HEK293 (cell line): ENCODE results near the gene CNDP2.

Experiments used
- CTCF ChIA-PET: fragments of 350-600 bp; formaldehyde crosslinking; extraction: SDS; loops from one replicate; lab custom pipeline; 2021; ENCODE audit warnings: antibody characterized with exemption; lab: Yijun Ruan, JAX
- POLR2A ChIA-PET: fragments of 300-600 bp; formaldehyde crosslinking; extraction: SDS; loops from one replicate; lab custom pipeline; 2020; ENCODE audit warnings: antibody characterized with exemption, inconsistent platforms; lab: Yijun Ruan, JAX
- H3K27ac ChIP-seq: fragments of 200-500 bp; sonication (Bioruptor generic); 2 replicates; pipeline ENCODE4 v1.5.1; 2014; ENCODE audit warnings: low read depth, low read length, control low read depth, inconsistent platforms; ENCODE audit errors: extremely low read depth
- H3K36me3 ChIP-seq, 2 experiments: fragments of 200-500 bp in 1 of 2; sonication (Bioruptor generic) in 1 of 2; 1 replicate in 1 of 2; 2 replicates in 1 of 2; pipeline ENCODE4 v1.5.1; 2014 to 2017; ENCODE audit warnings: inconsistent platforms in 2 of 2, low read length in 2 of 2; ENCODE audit not compliant: control insufficient read depth in 2 of 2, insufficient read depth in 1 of 2
- H3K4me1 ChIP-seq: fragments of 200-500 bp; sonication (Bioruptor generic); 2 replicates; pipeline ENCODE4 v1.5.1; 2014; ENCODE audit warnings: mild to moderate bottlenecking, low read length, inconsistent platforms; ENCODE audit not compliant: control insufficient read depth, insufficient read depth
- H3K4me3 ChIP-seq: 2 replicates; pipeline ENCODE4 v1.5.1; 2011; ENCODE audit warnings: low read depth, mild to moderate bottlenecking, control low read depth, low read length, moderate library complexity
- H3K9me3 ChIP-seq: fragments of 200-500 bp; sonication (Bioruptor generic); 2 replicates; pipeline ENCODE4 v1.5.1; 2014; ENCODE audit warnings: low read depth, low read length, inconsistent platforms; ENCODE audit not compliant: control insufficient read depth, insufficient read depth
- ZNF37A ChIP-seq: fragments of 450-650 bp; IDR thresholded peaks from 2 replicates; pipeline ENCODE4 v1.5.1; 2018; ENCODE audit warnings: missing biosample characterization, missing genetic modification characterization
- ZNF391 ChIP-seq: fragments of 450-650 bp; formaldehyde crosslinking; IDR thresholded peaks from 2 replicates; pipeline ENCODE4 v1.5.1; 2016; ENCODE audit warnings: low read depth, missing biosample characterization, missing genetic modification characterization, borderline replicate concordance
- ZNF501 ChIP-seq: fragments of 450-650 bp; formaldehyde crosslinking; IDR thresholded peaks from 2 replicates; pipeline ENCODE4 v1.5.1; 2016; ENCODE audit warnings: missing biosample characterization, missing genetic modification characterization
- ZNF623 ChIP-seq: fragments of 450-650 bp; formaldehyde crosslinking; IDR thresholded peaks from 2 replicates; pipeline ENCODE4 v1.5.1; 2016; ENCODE audit warnings: missing biosample characterization, missing genetic modification characterization
- ZNF658 ChIP-seq: fragments of 450-650 bp; formaldehyde crosslinking; IDR thresholded peaks from 2 replicates; pipeline ENCODE4; 2016; ENCODE audit warnings: missing biosample characterization, missing genetic modification characterization
- ZNF660 ChIP-seq: fragments of 450-650 bp; IDR thresholded peaks from 2 replicates; pipeline ENCODE4 v1.5.1; 2018; ENCODE audit warnings: missing biosample characterization, mild to moderate bottlenecking, missing genetic modification characterization
- ZNF768 ChIP-seq: fragments of 450-650 bp; formaldehyde crosslinking; IDR thresholded peaks from 2 replicates; pipeline ENCODE4 v1.5.1; 2018; ENCODE audit warnings: missing biosample characterization, mild to moderate bottlenecking, missing genetic modification characterization
- ZSCAN23 ChIP-seq: fragments of 450-650 bp; formaldehyde crosslinking; IDR thresholded peaks from 2 replicates; pipeline ENCODE4 v1.5.1; 2016; ENCODE audit warnings: missing biosample characterization, missing genetic modification characterization
- TF ChIP-seq, protein P1 (sequence below): fragments of 450-650 bp; formaldehyde crosslinking; IDR thresholded peaks from 2 replicates; pipeline ENCODE4 v1.5.1; 2016; ENCODE audit warnings: missing biosample characterization, missing genetic modification characterization
- TF ChIP-seq, protein P2 (sequence below): fragments of 450-650 bp; formaldehyde crosslinking; IDR thresholded peaks from 2 replicates; pipeline ENCODE4 v1.5.1; 2016; ENCODE audit warnings: missing biosample characterization, missing genetic modification characterization, borderline replicate concordance
- TF ChIP-seq, protein P3 (sequence below): fragments of 450-650 bp; IDR thresholded peaks from 2 replicates; pipeline ENCODE4 v1.5.1; 2018; ENCODE audit warnings: missing biosample characterization, missing genetic modification characterization
- TF ChIP-seq, protein P4 (sequence below): fragments of 450-650 bp; formaldehyde crosslinking; IDR thresholded peaks from 2 replicates; pipeline ENCODE4 v1.5.0; 2017; ENCODE audit warnings: missing biosample characterization, missing genetic modification characterization, borderline replicate concordance
- TF ChIP-seq, protein P5 (sequence below): fragments of 450-650 bp; formaldehyde crosslinking; IDR thresholded peaks from 2 replicates; pipeline ENCODE4 v1.5.1; 2016; ENCODE audit warnings: missing biosample characterization, missing genetic modification characterization
- TF ChIP-seq, protein P6 (sequence below): fragments of 450-650 bp; formaldehyde crosslinking; IDR thresholded peaks from 2 replicates; pipeline ENCODE4 v1.5.1; 2016; ENCODE audit warnings: missing biosample characterization, missing genetic modification characterization
- TF ChIP-seq, protein P7 (sequence below): fragments of 450-650 bp; formaldehyde crosslinking; IDR thresholded peaks from 2 replicates; pipeline ENCODE4 v1.5.1; 2016; ENCODE audit warnings: missing biosample characterization, missing genetic modification characterization

CNDP2 gene

DNA sequence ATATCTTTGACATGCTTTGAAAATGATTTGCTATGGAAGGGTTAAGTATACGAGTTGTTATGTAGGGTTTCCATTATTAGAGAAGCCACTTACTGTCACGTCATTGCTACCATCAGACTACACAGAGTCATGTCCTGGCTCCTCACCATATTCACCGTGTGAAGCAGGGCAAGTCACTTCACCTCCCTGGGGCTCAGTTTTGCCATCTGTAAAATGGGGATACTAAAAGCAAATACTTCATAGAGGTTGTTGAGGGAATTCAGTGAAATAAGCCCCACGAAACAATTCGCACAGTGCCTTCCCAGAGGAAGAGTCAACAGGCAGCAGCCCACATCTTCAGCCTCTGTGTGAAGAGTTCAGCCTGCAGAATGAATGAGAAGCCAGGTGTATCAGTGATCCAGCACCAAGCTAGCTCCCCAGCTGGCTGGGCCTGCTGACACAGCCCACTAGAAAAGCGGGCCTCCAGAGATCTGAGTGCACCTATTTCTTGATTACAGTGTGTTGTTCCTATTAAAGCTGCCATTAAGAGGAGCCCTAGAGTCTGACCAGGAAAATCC lies 42.4 kb upstream of the CNDP2 start (continued):
- TF ChIP-seq, protein P1, sequence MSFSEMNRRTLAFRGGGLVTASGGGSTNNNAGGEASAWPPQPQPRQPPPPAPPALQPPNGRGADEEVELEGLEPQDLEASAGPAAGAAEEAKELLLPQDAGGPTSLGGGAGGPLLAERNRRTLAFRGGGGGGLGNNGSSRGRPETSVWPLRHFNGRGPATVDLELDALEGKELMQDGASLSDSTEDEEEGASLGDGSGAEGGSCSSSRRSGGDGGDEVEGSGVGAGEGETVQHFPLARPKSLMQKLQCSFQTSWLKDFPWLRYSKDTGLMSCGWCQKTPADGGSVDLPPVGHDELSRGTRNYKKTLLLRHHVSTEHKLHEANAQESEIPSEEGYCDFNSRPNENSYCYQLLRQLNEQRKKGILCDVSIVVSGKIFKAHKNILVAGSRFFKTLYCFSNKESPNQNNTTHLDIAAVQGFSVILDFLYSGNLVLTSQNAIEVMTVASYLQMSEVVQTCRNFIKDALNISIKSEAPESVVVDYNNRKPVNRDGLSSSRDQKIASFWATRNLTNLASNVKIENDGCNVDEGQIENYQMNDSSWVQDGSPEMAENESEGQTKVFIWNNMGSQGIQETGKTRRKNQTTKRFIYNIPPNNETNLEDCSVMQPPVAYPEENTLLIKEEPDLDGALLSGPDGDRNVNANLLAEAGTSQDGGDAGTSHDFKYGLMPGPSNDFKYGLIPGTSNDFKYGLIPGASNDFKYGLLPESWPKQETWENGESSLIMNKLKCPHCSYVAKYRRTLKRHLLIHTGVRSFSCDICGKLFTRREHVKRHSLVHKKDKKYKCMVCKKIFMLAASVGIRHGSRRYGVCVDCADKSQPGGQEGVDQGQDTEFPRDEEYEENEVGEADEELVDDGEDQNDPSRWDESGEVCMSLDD (tag by site-specific recombination): no peak
- TF ChIP-seq, protein P2, sequence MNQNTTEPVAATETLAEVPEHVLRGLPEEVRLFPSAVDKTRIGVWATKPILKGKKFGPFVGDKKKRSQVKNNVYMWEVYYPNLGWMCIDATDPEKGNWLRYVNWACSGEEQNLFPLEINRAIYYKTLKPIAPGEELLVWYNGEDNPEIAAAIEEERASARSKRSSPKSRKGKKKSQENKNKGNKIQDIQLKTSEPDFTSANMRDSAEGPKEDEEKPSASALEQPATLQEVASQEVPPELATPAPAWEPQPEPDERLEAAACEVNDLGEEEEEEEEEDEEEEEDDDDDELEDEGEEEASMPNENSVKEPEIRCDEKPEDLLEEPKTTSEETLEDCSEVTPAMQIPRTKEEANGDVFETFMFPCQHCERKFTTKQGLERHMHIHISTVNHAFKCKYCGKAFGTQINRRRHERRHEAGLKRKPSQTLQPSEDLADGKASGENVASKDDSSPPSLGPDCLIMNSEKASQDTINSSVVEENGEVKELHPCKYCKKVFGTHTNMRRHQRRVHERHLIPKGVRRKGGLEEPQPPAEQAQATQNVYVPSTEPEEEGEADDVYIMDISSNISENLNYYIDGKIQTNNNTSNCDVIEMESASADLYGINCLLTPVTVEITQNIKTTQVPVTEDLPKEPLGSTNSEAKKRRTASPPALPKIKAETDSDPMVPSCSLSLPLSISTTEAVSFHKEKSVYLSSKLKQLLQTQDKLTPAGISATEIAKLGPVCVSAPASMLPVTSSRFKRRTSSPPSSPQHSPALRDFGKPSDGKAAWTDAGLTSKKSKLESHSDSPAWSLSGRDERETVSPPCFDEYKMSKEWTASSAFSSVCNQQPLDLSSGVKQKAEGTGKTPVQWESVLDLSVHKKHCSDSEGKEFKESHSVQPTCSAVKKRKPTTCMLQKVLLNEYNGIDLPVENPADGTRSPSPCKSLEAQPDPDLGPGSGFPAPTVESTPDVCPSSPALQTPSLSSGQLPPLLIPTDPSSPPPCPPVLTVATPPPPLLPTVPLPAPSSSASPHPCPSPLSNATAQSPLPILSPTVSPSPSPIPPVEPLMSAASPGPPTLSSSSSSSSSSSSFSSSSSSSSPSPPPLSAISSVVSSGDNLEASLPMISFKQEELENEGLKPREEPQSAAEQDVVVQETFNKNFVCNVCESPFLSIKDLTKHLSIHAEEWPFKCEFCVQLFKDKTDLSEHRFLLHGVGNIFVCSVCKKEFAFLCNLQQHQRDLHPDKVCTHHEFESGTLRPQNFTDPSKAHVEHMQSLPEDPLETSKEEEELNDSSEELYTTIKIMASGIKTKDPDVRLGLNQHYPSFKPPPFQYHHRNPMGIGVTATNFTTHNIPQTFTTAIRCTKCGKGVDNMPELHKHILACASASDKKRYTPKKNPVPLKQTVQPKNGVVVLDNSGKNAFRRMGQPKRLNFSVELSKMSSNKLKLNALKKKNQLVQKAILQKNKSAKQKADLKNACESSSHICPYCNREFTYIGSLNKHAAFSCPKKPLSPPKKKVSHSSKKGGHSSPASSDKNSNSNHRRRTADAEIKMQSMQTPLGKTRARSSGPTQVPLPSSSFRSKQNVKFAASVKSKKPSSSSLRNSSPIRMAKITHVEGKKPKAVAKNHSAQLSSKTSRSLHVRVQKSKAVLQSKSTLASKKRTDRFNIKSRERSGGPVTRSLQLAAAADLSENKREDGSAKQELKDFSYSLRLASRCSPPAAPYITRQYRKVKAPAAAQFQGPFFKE (tag by site-specific recombination): no peak
- TF ChIP-seq, protein P3, sequence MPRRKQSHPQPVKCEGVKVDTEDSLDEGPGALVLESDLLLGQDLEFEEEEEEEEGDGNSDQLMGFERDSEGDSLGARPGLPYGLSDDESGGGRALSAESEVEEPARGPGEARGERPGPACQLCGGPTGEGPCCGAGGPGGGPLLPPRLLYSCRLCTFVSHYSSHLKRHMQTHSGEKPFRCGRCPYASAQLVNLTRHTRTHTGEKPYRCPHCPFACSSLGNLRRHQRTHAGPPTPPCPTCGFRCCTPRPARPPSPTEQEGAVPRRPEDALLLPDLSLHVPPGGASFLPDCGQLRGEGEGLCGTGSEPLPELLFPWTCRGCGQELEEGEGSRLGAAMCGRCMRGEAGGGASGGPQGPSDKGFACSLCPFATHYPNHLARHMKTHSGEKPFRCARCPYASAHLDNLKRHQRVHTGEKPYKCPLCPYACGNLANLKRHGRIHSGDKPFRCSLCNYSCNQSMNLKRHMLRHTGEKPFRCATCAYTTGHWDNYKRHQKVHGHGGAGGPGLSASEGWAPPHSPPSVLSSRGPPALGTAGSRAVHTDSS: no peak
- no peak for TF ChIP-seq ZNF660
- no peak for TF ChIP-seq ZNF37A
- TF ChIP-seq ZNF623 (tag by site-specific recombination): no peak

DNA sequence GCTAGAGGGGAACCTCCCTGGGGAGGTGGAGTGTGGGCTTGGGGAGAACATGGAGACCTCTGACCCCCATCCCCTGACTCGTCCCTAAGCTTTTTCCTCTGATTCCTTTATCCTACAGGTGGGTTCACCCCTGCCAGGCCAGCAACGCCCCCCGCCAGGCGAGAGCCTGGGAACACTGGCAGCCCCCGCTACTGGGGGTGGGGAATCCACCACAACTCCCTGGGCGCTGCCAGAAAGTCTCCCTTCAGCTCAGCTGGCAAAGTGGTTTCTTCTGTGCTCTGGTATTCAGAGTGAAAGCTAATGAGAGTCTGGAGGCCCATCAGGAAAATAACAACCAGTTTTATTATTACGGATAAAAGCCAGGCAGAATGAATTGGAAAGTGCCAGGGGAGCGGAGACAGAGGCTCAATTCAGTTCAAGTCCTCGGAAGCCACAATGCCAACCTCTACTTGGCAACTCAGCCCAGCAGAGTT lies 41.8 kb upstream of the CNDP2 start:
- H3K9me3 ChIP-seq: no peaks in the 10 kb centered on the region
- H3K4me1 ChIP-seq: no peaks in the 10 kb centered on the region
- ChIA-PET CTCF (interaction anchor here (0.8 to 1.5 kb wide), 2 partner anchors 32 to 101 kb away, joined by 3 read pairs; no protein-coding TSS in a partner anchor), POLR2A (no interaction called here)
- H3K4me3 ChIP-seq: no peak overlapping the region
- TF ChIP-seq ZNF501 (tag by site-specific recombination): no peak
- TF ChIP-seq, protein P4, sequence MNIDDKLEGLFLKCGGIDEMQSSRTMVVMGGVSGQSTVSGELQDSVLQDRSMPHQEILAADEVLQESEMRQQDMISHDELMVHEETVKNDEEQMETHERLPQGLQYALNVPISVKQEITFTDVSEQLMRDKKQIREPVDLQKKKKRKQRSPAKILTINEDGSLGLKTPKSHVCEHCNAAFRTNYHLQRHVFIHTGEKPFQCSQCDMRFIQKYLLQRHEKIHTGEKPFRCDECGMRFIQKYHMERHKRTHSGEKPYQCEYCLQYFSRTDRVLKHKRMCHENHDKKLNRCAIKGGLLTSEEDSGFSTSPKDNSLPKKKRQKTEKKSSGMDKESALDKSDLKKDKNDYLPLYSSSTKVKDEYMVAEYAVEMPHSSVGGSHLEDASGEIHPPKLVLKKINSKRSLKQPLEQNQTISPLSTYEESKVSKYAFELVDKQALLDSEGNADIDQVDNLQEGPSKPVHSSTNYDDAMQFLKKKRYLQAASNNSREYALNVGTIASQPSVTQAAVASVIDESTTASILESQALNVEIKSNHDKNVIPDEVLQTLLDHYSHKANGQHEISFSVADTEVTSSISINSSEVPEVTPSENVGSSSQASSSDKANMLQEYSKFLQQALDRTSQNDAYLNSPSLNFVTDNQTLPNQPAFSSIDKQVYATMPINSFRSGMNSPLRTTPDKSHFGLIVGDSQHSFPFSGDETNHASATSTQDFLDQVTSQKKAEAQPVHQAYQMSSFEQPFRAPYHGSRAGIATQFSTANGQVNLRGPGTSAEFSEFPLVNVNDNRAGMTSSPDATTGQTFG: no peak
- TF ChIP-seq ZNF768 (tag by site-specific recombination): no peak
- TF ChIP-seq ZSCAN23: no peak
- TF ChIP-seq, protein P5, sequence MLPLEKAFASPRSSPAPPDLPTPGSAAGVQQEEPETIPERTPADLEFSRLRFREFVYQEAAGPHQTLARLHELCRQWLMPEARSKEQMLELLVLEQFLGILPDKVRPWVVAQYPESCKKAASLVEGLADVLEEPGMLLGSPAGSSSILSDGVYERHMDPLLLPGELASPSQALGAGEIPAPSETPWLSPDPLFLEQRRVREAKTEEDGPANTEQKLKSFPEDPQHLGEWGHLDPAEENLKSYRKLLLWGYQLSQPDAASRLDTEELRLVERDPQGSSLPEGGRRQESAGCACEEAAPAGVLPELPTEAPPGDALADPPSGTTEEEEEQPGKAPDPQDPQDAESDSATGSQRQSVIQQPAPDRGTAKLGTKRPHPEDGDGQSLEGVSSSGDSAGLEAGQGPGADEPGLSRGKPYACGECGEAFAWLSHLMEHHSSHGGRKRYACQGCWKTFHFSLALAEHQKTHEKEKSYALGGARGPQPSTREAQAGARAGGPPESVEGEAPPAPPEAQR (tag by site-specific recombination): no peak
- TF ChIP-seq, protein P6, sequence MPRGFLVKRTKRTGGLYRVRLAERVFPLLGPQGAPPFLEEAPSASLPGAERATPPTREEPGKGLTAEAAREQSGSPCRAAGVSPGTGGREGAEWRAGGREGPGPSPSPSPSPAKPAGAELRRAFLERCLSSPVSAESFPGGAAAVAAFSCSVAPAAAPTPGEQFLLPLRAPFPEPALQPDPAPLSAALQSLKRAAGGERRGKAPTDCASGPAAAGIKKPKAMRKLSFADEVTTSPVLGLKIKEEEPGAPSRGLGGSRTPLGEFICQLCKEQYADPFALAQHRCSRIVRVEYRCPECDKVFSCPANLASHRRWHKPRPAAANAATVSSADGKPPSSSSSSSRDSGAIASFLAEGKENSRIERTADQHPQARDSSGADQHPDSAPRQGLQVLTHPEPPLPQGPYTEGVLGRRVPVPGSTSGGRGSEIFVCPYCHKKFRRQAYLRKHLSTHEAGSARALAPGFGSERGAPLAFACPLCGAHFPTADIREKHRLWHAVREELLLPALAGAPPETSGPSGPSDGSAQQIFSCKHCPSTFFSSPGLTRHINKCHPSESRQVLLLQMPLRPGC (tag by site-specific recombination): no peak
- TF ChIP-seq, protein P7, sequence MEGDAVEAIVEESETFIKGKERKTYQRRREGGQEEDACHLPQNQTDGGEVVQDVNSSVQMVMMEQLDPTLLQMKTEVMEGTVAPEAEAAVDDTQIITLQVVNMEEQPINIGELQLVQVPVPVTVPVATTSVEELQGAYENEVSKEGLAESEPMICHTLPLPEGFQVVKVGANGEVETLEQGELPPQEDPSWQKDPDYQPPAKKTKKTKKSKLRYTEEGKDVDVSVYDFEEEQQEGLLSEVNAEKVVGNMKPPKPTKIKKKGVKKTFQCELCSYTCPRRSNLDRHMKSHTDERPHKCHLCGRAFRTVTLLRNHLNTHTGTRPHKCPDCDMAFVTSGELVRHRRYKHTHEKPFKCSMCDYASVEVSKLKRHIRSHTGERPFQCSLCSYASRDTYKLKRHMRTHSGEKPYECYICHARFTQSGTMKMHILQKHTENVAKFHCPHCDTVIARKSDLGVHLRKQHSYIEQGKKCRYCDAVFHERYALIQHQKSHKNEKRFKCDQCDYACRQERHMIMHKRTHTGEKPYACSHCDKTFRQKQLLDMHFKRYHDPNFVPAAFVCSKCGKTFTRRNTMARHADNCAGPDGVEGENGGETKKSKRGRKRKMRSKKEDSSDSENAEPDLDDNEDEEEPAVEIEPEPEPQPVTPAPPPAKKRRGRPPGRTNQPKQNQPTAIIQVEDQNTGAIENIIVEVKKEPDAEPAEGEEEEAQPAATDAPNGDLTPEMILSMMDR (tag by site-specific recombination): no peak
- no peak for TF ChIP-seq ZNF391
- TF ChIP-seq ZNF658: no peak
- H3K36me3 ChIP-seq: no peaks in the 10 kb centered on the region
- H3K27ac ChIP-seq: no peak overlapping the region
